ENCODE data around the gene ALDH4A1.
"Not testable (repeated sequence)": the region's sequence is repeated elsewhere in the genome, so short reads cannot be mapped to it uniquely, and the experiment has no call there.

ALDH4A1 gene

GRCh38 chr1:18847723-18848122 is 54.6 kb downstream of the ALDH4A1 start:
- not testable (repeated sequence) for DNase-seq

GRCh38 chr1:18840145-18840544 is 62.2 kb downstream of the ALDH4A1 start:
- no peak for DNase-seq

- no peak for DNase-seq
Measured at GRCh38 chr1:18836654-18837053, 65.7 kb downstream of the ALDH4A1 start.

GRCh38 chr1:18832319-18832718 is 70.0 kb downstream of the ALDH4A1 start:
- not testable (repeated sequence) for DNase-seq

GRCh38 chr1:18831656-18832055 is 70.7 kb downstream of the ALDH4A1 start:
- DNase-seq: no peak

GRCh38 chr1:18830596-18830995 is 71.8 kb downstream of the ALDH4A1 start:
- no peak for DNase-seq

- DNase-seq: no peak
Measured at GRCh38 chr1:18829671-18830070, 72.7 kb downstream of the ALDH4A1 start.

GRCh38 chr1:18828224-18828623 is 74.1 kb downstream of the ALDH4A1 start:
- no peak for DNase-seq

GRCh38 chr1:18823438-18823837 is 78.9 kb downstream of the ALDH4A1 start:
- no peak for DNase-seq
